HG02970 (cell line): ENCODE data around the gene RHOU.

Experiments used
- ATAC-seq: cut with Tn5 transposase; IDR thresholded peaks from one replicate; pipeline ENCODE4 v1.9.1; 2021; ENCODE audit warnings: mild to moderate bottlenecking, moderate library complexity, moderate number of reproducible peaks; ENCODE audit not compliant: unreplicated experiment, low FRiP score

The RHOU gene

GRCh38 chr1:228782662-228783417 is 47.6 kb downstream of the RHOU start:
- ATAC-seq, result no peak

- no peak for ATAC-seq
Observed at GRCh38 chr1:228783418-228784040, 48.2 kb downstream of the RHOU start.

GRCh38 chr1:228784181-228784580 is 48.9 kb downstream of the RHOU start:
- no peak for ATAC-seq

- ATAC-seq, result no peak
Observed at GRCh38 chr1:228785366-228786330, 50.4 kb downstream of the RHOU start.

GRCh38 chr1:228786361-228787129 is 51.3 kb downstream of the RHOU start:
- ATAC-seq, result no peak

GRCh38 chr1:228791791-228792190 is 56.5 kb downstream of the RHOU start:
- no peak for ATAC-seq

GRCh38 chr1:228792601-228793000 is 57.3 kb downstream of the RHOU start:
- ATAC-seq, result no peak

- ATAC-seq, result no peak
Observed at GRCh38 chr1:228793032-228793431, 57.8 kb downstream of the RHOU start.

- ATAC-seq, result no peak
Observed at GRCh38 chr1:228794173-228794572, 58.9 kb downstream of the RHOU start.

- ATAC-seq, result no peak
Observed at GRCh38 chr1:228794810-228795209, 59.5 kb downstream of the RHOU start.

- ATAC-seq, result no peak
Observed at GRCh38 chr1:228795596-228795995, 60.3 kb downstream of the RHOU start.
